GM10266 (cell line): ENCODE data around the gene G3BP1.
"Not testable (repeated sequence)": the region's sequence is repeated elsewhere in the genome, so short reads cannot be mapped to it uniquely, and the experiment has no call there.

Source experiments
- DNase-seq: peaks from one replicate; pipeline ENCODE4 v3.0.0; 2012; ENCODE audit errors: extremely low spot score
- CTCF ChIP-seq: IDR thresholded peaks from 2 replicates; pipeline ENCODE4 v1.5.1; 2012; ENCODE audit warnings: mild to moderate bottlenecking, low read depth; ENCODE audit not compliant: control insufficient read depth, insufficient read depth; ENCODE audit errors: missing control alignments

Gene G3BP1

GRCh38 chr5:151771259-151772028, at the start of gene G3BP1:
Gene G3BP1 (plus strand): TSS chr5:151771954. CDS start chr5:151786621, 14,667 bp downstream.
- peak; percentile 99 for DNase-seq
- TF ChIP-seq CTCF: peak; percentile 80

GRCh38 chr5:151722546-151722945, 49.2 kb upstream of the G3BP1 start:
- DNase-seq: no peak
- no peak for TF ChIP-seq CTCF

GRCh38 chr5:151724360-151724759, 47.4 kb upstream of the G3BP1 start:
- no peak for TF ChIP-seq CTCF
- no peak for DNase-seq

DNA sequence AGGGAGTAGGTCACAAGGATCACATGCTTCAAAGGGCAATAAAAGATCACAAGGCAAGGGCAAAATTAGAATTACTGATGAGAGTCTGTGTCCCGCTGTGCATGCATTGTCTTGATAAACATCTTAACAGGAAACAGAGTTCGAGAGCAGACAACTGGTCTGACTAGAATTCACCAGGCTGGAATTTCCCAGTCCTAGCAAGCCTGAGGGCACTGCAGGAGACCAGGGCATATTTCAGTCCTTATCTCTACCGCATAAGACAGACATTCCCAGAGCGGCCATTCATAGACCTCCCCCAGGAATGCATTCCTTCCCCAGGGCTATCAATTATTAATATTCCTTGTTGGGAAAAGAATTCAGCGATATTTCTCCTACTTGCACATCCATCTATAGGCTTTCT, 42.2 kb upstream of the G3BP1 start:
- not testable (repeated sequence) for DNase-seq

DNA sequence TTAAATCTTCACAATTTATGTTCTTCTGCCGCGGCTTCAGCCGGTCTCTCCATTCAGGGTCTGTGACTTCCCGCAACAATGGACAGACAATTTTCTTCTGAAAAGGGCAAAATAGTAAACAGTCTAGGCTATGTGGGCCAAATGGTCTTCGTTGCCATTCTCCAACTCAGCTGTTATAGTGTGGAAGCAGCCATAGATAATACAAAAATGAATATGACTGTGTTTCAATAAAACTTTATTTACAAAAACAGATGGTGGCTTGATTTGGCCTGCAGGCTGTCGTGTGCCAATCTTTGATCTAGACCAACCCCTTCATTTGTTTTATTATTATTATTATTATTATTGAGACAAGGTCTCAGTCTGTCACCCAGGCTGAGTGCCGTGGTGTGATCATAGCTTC, 41.4 kb upstream of the G3BP1 start:
- TF ChIP-seq CTCF: no peak
- no peak for DNase-seq

GRCh38 chr5:151733358-151734063, 38.2 kb upstream of the G3BP1 start:
- no peak for DNase-seq
- no peak for TF ChIP-seq CTCF

- no peak for DNase-seq
- no peak for TF ChIP-seq CTCF
These were observed 37.7 kb upstream of the G3BP1 start for GRCh38 chr5:151734064-151734408.

GRCh38 chr5:151735646-151736045, 36.1 kb upstream of the G3BP1 start:
- DNase-seq: no peak
- TF ChIP-seq CTCF: no peak
